Testis (tissue), 2 donors: ENCODE data around the gene FSD2.

Source experiments
- POLR2A ChIP-seq: fragments of 450-650 bp; IDR thresholded peaks from one replicate; pipeline ENCODE4 v1.6.1; 2017; ENCODE audit warnings: antibody characterized with exemption, mild to moderate bottlenecking, moderate library complexity
- TF ChIP-seq, protein P1 (sequence below), 3 experiments: fragments of 450-650 bp in 2 of 3; fragments of 200-600 bp in 1 of 3; sonication (generic) in 1 of 3; IDR thresholded peaks; one replicate each; pipeline ENCODE4 v1.5.1; 2016 to 2019; ENCODE audit warnings: antibody characterized with exemption in 3 of 3, mild to moderate bottlenecking in 2 of 3, moderate library complexity in 1 of 3

DNA sequence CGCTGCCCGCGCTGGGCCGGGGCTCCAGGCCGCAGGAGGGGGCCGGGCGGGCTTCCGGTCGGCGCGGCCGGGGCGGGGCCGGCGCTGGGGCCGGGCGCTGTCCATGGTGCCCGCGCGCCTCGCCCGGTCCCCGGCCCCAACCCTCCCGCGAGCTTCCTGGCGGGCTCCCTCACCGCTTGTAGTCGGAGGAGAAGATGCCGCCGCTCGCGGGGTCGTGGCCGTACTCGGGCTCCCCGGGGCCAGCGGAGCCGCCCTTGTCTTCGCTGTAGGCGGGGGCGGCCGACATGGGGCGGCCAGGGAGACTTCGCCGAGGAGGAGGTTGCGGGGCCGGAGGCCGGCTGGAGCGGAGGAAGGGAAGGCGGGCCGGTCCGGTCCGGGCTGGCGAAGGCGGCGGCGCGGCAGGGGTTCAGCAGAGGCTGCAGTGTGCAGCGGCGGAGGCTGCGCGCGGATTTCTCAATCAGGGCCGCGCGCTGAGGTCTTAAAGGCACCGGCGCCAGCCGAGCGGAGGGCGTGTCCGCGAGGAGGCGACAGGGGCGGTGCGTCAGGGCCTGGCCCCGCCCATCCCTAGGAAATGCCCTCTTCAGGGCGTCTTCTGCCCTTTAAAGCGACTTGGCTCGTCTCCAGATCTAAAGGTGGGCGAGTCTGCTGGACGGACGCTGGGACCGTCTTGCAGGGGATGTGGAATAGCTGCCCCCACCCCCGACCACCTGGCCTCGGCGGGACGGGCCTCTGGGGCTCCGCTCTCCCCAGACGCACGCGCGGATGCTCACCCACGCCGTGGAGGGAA lies 96.3 kb downstream of the FSD2 start, which contains the start of gene AP3B2:
- TF ChIP-seq, protein P1, sequence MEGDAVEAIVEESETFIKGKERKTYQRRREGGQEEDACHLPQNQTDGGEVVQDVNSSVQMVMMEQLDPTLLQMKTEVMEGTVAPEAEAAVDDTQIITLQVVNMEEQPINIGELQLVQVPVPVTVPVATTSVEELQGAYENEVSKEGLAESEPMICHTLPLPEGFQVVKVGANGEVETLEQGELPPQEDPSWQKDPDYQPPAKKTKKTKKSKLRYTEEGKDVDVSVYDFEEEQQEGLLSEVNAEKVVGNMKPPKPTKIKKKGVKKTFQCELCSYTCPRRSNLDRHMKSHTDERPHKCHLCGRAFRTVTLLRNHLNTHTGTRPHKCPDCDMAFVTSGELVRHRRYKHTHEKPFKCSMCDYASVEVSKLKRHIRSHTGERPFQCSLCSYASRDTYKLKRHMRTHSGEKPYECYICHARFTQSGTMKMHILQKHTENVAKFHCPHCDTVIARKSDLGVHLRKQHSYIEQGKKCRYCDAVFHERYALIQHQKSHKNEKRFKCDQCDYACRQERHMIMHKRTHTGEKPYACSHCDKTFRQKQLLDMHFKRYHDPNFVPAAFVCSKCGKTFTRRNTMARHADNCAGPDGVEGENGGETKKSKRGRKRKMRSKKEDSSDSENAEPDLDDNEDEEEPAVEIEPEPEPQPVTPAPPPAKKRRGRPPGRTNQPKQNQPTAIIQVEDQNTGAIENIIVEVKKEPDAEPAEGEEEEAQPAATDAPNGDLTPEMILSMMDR (IDR thresholded peaks at IDR 0.05), result no peak
- no peak for TF ChIP-seq POLR2A
